ENCODE measurements around the gene MARCHF2. TPM values are rescaled to one million over a fixed set of nuclear protein-coding genes. Genes with fewer than 3 reads are reported as not detected.
A peak's percentile ranks its signal among the peaks of the same experiment; 100 is the strongest.

The MARCHF2 gene
- polyA plus RNA-seq, 1 of the 3 experiments (the other 2 are of a cell fraction): 57.2 TPM

DNA sequence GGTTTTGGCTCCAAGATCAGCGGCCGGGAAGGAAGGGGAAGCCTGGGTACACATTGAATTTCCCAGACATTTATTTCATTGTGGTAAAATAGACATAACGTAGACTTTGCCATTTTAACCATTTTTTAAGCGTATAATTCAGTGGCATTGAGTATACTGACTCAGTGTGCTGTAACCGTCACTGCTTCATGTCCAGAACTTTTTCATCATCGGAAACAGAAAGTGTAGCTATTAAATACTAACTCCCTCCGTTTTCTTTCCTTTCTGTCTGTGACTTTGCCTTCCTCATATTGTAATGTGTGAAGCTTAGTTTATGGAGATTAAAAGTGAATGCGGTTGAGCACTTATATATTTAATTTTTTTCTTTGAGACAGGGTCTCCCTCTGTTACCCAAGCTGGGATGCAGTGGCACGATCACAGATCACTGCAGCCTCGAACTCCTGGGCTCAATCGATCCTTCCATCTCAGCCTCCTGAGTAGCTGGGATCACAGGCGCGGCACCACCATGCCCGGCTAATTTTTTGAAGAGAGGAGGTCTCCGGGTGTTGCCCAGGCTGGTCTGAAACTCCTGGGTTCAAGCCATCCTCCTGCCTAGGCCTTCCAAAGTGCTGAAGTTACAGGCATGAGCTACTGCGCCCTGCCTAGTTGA is 33.1 kb downstream of the MARCHF2 start:
- peak overlapping the region; percentile 99 for H3K4me2 ChIP-seq
- CTCF ChIA-PET: interaction anchor here (1.4 to 2.4 kb wide), 4 partner anchors 11 to 92 kb away, joined by 6 to 7 read pairs (median 7); partner anchors contain the start of gene MARCHF2
- TF ChIP-seq SIN3A (IDR thresholded peaks at IDR 0.05; ENCODE audit: borderline replicate concordance, low read depth, low read length) (no peak), RFX5 (IDR thresholded peaks at IDR 0.05; ENCODE audit: low read length) (no peak), TEAD4 (IDR thresholded peaks at IDR 0.05; ENCODE audit: borderline replicate concordance, insufficient read depth) (no peak), EP300 (IDR thresholded peaks at IDR 0.05; ENCODE audit: borderline replicate concordance in 1 of 2, low read depth in 1 of 2, low read length in 1 of 2) (no peak), YY1 (IDR thresholded peaks at IDR 0.05; ENCODE audit: low read depth) (no peak), POLR2AphosphoS5 (IDR thresholded peaks at IDR 0.05; ENCODE audit: low read depth, low read length) (no peak), FOSL2 (IDR thresholded peaks at IDR 0.05; ENCODE audit: borderline replicate concordance, low read depth) (no peak), MEF2A (IDR thresholded peaks at IDR 0.05; ENCODE audit: borderline replicate concordance, low read depth) (no peak)
- TF ChIP-seq, protein P1, sequence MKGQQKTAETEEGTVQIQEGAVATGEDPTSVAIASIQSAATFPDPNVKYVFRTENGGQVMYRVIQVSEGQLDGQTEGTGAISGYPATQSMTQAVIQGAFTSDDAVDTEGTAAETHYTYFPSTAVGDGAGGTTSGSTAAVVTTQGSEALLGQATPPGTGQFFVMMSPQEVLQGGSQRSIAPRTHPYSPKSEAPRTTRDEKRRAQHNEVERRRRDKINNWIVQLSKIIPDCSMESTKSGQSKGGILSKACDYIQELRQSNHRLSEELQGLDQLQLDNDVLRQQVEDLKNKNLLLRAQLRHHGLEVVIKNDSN (IDR thresholded peaks at IDR 0.05; ENCODE audit: borderline replicate concordance, low read depth): no peak
- TF ChIP-seq, protein P2, sequence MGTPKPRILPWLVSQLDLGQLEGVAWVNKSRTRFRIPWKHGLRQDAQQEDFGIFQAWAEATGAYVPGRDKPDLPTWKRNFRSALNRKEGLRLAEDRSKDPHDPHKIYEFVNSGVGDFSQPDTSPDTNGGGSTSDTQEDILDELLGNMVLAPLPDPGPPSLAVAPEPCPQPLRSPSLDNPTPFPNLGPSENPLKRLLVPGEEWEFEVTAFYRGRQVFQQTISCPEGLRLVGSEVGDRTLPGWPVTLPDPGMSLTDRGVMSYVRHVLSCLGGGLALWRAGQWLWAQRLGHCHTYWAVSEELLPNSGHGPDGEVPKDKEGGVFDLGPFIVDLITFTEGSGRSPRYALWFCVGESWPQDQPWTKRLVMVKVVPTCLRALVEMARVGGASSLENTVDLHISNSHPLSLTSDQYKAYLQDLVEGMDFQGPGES (IDR thresholded peaks at IDR 0.05; ENCODE audit: low read depth, low read length): no peak
- no peaks in the 10 kb centered on the region for H3K27me3 ChIP-seq (ENCODE audit: insufficient read depth)
- DNase-seq: no peak
- POLR2A ChIA-PET: interaction anchor here (0.6 to 0.8 kb wide), 2 partner anchors 20 to 296 kb away, joined by 3 read pairs; no protein-coding TSS in a partner anchor
- H2AFZ ChIP-seq (ENCODE audit: low read depth): no peak overlapping the region
- H3K9ac ChIP-seq: peak overlapping the region; percentile 99
- no peaks in the 10 kb centered on the region for H3K9me2 ChIP-seq
- peak overlapping the region in 1 of 2 experiments; percentile 74; a peak in 1 of 4 replicates for H3K27ac ChIP-seq (ENCODE audit: low read depth in 2 of 2, low read length in 1 of 2)
- peaks cover 16 to 21% of the 10 kb centered on the region in 2 experiments for H3K36me3 ChIP-seq (replicated peaks in 1 of 2; ENCODE audit: control insufficient read depth in 1 of 2, insufficient read depth in 2 of 2, low read length in 1 of 2)
- H4K20me1 ChIP-seq (ENCODE audit: insufficient read depth): peaks cover 56% of the 10 kb centered on the region
- WGBS (ENCODE audit: low lambda C conversion rate): 28% methylated on average over 16 of the region's 16 CpGs
- peaks cover 69% of the 10 kb centered on the region for H3K79me2 ChIP-seq (ENCODE audit: insufficient read depth)
- H3K4me3 ChIP-seq (ENCODE audit: low read depth in 2 of 2, low read length in 1 of 2): peak overlapping the region; percentile 80 to 88
- no peaks in the 10 kb centered on the region for H3K9me3 ChIP-seq
- H3K4me1 ChIP-seq (ENCODE audit: control insufficient read depth in 1 of 2, insufficient read depth in 2 of 2, low read depth in 1 of 2, low read length in 1 of 2): peaks cover 16 to 17% of the 10 kb centered on the region in 2 experiments; a peak in 3 of 4 replicates
- H3F3A ChIP-seq (replicated peaks; ENCODE audit: insufficient read depth): peaks cover 31% of the 10 kb centered on the region

DNA sequence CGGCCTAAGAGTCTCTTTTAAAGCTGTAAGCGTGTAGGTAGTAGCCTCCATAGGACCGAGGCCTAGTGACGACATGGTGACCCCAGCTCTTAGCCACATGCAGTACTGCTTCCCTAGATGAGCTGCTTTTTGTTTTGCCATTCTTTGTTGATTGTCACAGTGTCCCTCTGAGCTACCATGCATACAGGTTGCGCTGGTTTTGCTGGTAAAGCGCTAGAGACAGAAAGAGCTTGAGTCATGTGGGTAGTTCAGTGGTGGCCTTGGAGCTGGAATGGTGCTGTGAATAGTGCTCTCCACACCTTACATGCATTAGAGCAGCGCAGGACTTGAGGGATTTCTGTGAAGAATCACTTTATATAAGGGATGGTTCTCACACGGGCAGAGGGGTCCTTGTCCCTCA is 36.7 kb downstream of the MARCHF2 start:
- ChIA-PET CTCF (interaction anchor here (2.2 kb wide), 1 partner anchor 56 kb away, joined by 6 read pairs; no protein-coding TSS in a partner anchor), POLR2A (interaction anchor here (0.8 kb wide), 1 partner anchor 20 kb away, joined by 3 read pairs; no protein-coding TSS in a partner anchor)
- H3F3A ChIP-seq (replicated peaks; ENCODE audit: insufficient read depth): peaks cover 32% of the 10 kb centered on the region
- H2AFZ ChIP-seq (ENCODE audit: low read depth): no peak overlapping the region
- H3K36me3 ChIP-seq (replicated peaks in 1 of 2; ENCODE audit: control insufficient read depth in 1 of 2, insufficient read depth in 2 of 2, low read length in 1 of 2): peaks cover 26 to 32% of the 10 kb centered on the region in 2 experiments
- H3K4me1 ChIP-seq (ENCODE audit: control insufficient read depth in 1 of 2, insufficient read depth in 2 of 2, low read depth in 1 of 2, low read length in 1 of 2): peaks cover 16 to 17% of the 10 kb centered on the region in 2 experiments; a peak in 3 of 4 replicates
- no peak overlapping the region for H3K4me3 ChIP-seq (ENCODE audit: low read depth in 2 of 2, low read length in 1 of 2)
- no peak overlapping the region for H3K9ac ChIP-seq
- H3K27ac ChIP-seq (ENCODE audit: low read depth in 2 of 2, low read length in 1 of 2): no peak overlapping the region
- no peak for DNase-seq
- peaks cover 99% of the 10 kb centered on the region for H3K79me2 ChIP-seq (ENCODE audit: insufficient read depth)
- H3K27me3 ChIP-seq (ENCODE audit: insufficient read depth): no peaks in the 10 kb centered on the region
- H4K20me1 ChIP-seq (ENCODE audit: insufficient read depth): peaks cover 92% of the 10 kb centered on the region
- H3K4me2 ChIP-seq: 0 out of 2 replicates have a peak overlapping the region, but pooled peaks have one; percentile 26
- H3K9me3 ChIP-seq: no peaks in the 10 kb centered on the region
- no peaks in the 10 kb centered on the region for H3K9me2 ChIP-seq
- 93% methylated on average over 5 of the region's 8 CpGs for WGBS (ENCODE audit: low lambda C conversion rate)
- TF ChIP-seq, protein P3, sequence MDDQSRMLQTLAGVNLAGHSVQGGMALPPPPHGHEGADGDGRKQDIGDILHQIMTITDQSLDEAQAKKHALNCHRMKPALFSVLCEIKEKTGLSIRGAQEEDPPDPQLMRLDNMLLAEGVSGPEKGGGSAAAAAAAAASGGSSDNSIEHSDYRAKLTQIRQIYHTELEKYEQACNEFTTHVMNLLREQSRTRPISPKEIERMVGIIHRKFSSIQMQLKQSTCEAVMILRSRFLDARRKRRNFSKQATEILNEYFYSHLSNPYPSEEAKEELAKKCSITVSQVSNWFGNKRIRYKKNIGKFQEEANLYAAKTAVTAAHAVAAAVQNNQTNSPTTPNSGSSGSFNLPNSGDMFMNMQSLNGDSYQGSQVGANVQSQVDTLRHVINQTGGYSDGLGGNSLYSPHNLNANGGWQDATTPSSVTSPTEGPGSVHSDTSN (IDR thresholded peaks at IDR 0.05): no peak
